ENCODE data around the gene RMP24.
A peak's percentile ranks its signal among the peaks of the same experiment; 100 is the strongest.

The RMP24 gene

DNA sequence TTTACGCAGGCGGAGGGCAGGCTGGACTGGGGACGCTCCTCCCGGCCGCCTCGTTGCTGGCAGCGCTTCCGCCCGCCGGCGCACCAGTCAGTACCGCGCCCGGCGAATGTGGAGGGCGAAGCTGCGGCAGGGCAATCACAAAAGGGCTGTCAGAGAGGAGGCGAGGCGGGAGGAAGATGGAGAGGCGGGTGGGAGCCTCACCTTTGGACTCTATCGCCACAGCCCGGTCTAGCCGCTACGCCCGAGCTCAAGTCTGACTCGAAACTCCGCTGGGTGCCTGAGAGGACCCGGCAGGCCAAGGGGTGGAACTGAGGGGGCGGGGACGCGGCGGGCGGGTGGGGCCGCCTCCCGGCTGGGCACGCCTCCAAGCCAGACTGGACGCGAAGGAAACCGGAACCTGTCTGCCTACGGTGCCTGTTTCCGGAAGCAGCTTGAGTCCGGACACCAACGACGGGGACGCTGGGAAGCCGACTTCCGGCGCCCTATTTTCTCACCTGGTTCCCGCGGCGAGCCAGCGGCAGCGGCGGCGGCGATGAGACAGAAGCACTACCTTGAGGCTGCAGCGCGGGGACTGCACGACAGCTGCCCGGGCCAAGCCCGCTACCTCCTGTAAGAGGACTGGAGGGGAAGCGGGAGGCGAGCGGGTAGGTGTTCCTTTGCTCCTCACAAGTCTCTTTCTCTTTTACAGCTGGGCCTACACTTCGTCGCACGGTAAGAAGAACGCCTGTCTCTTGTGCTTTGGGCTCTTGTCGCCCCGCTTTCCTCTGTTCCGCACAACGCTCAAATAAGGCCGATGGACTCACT is at the start of gene RMP24:
Gene RMP24 (plus strand): TSS at position 483 of the 804 bp plus-strand sequence.
- TF ChIP-seq CTCF (IDR thresholded peaks at IDR 0.05; ENCODE audit: low read depth, low read length), result no peak
- peak within 1 kb of the TSS; percentile 90 to 92 for H3K4me3 ChIP-seq (replicated peaks in 1 of 2; ENCODE audit: low read depth in 2 of 2, low read length in 2 of 2)
- peak; percentile 97 to 98 for DNase-seq (ENCODE audit: low read depth in 2 of 2)

GRCh38 chr18:35923939-35924684 is 48.4 kb upstream of the RMP24 start:
- H3K4me3 ChIP-seq (replicated peaks in 1 of 2; ENCODE audit: low read depth in 2 of 2, low read length in 2 of 2), result no peak overlapping the region
- no peak for DNase-seq (ENCODE audit: low read depth in 2 of 2)
- no peak for TF ChIP-seq CTCF (IDR thresholded peaks at IDR 0.05; ENCODE audit: low read depth, low read length)

GRCh38 chr18:35926884-35927283 is 45.6 kb upstream of the RMP24 start:
- no peak for TF ChIP-seq CTCF (IDR thresholded peaks at IDR 0.05; ENCODE audit: low read depth, low read length)
- DNase-seq (ENCODE audit: low read depth in 2 of 2), result no peak
- H3K4me3 ChIP-seq (replicated peaks in 1 of 2; ENCODE audit: low read depth in 2 of 2, low read length in 2 of 2), result no peak overlapping the region

- no peak for TF ChIP-seq CTCF (IDR thresholded peaks at IDR 0.05; ENCODE audit: low read depth, low read length)
- DNase-seq (ENCODE audit: low read depth in 2 of 2), result no peak
Observed at GRCh38 chr18:35927430-35927829, 45.0 kb upstream of the RMP24 start.

DNA sequence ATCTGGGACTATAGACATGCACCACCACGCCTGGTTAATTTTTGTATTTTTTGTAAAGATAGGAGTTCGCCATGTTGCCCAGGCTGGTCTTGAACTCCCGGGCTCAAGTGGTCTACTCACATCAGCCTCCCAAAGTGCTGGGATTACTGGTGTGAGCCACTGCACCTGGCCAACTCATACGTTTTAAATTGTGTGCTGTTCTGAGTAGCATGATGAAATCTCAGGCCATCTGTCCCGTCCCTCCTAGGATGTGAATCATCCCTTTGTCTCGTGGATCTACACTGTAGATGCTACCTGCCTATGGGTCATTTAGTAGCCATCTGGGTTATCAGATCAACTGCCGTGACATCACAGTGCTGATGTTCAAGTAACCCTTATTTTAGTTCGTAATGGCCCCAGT is 38.5 kb upstream of the RMP24 start:
- TF ChIP-seq CTCF (IDR thresholded peaks at IDR 0.05; ENCODE audit: low read depth, low read length), result no peak
- DNase-seq (ENCODE audit: low read depth in 2 of 2), result peak in 1 of 2 donors; percentile 57
- H3K4me3 ChIP-seq (replicated peaks in 1 of 2; ENCODE audit: low read depth in 2 of 2, low read length in 2 of 2), result no peak overlapping the region

More at GRCh38 chr18:35927430-35927829, 45.0 kb upstream of the RMP24 start:
- no peak overlapping the region for H3K4me3 ChIP-seq (replicated peaks in 1 of 2; ENCODE audit: low read depth in 2 of 2, low read length in 2 of 2)

DNA sequence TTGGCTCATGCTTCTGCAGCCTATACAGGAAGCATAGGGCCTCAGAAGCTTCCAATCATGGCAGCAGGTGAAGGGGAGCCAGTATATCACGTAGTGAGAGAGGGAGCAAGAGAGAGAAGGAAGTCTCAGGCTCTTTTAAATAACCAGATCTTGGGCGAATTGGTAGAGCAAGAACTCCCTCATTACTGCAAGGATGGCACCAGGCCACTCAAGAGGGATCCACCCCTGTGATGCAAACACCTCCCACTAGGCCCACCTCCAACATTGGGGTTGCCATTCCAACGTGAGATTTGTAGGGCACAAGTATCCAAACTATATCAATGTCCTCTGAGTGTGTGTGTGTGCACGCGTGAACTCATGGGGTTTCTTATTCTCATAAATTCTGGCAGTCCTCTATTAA is 37.6 kb upstream of the RMP24 start:
- DNase-seq (ENCODE audit: low read depth in 2 of 2), result no peak
- no peak for TF ChIP-seq CTCF (IDR thresholded peaks at IDR 0.05; ENCODE audit: low read depth, low read length)
- H3K4me3 ChIP-seq (replicated peaks in 1 of 2; ENCODE audit: low read depth in 2 of 2, low read length in 2 of 2), result no peak overlapping the region

Data from cardiac fibroblast (primary cell).